Measurements from ENCODE around the gene IFIT1.
"Not testable (repeated sequence)": the region's sequence is repeated elsewhere in the genome, so short reads cannot be mapped to it uniquely, and the experiment has no call there.

IFIT1 gene

GRCh38 chr10:89440226-89441009, 48.0 kb downstream of the IFIT1 start:
- no peak for DNase-seq (ENCODE audit: low read depth)

- no peak for DNase-seq (ENCODE audit: low read depth)
Measured at GRCh38 chr10:89442289-89442688, 49.9 kb downstream of the IFIT1 start.

- not testable (repeated sequence) for DNase-seq (ENCODE audit: low read depth)
Measured at GRCh38 chr10:89444819-89445218, 52.4 kb downstream of the IFIT1 start.

- no peak for DNase-seq (ENCODE audit: low read depth)
Measured at GRCh38 chr10:89450901-89451300, 58.5 kb downstream of the IFIT1 start.

- DNase-seq (ENCODE audit: low read depth), result no peak
Measured at GRCh38 chr10:89452193-89452592, 59.8 kb downstream of the IFIT1 start.

GRCh38 chr10:89454561-89455347, 62.3 kb downstream of the IFIT1 start:
- no peak for DNase-seq (ENCODE audit: low read depth)

Measured in CMK (cell line).